GM21381 (cell line): Measurements from ENCODE around the gene RNLS.
"Not testable (repeated sequence)": the region's sequence is repeated elsewhere in the genome, so short reads cannot be mapped to it uniquely, and the experiment has no call there.

Source experiments
- ATAC-seq: cut with Tn5 transposase; IDR thresholded peaks from one replicate; pipeline ENCODE4 v1.9.1; 2021; ENCODE audit warnings: mild to moderate bottlenecking, moderate library complexity; ENCODE audit not compliant: unreplicated experiment

Gene RNLS

DNA sequence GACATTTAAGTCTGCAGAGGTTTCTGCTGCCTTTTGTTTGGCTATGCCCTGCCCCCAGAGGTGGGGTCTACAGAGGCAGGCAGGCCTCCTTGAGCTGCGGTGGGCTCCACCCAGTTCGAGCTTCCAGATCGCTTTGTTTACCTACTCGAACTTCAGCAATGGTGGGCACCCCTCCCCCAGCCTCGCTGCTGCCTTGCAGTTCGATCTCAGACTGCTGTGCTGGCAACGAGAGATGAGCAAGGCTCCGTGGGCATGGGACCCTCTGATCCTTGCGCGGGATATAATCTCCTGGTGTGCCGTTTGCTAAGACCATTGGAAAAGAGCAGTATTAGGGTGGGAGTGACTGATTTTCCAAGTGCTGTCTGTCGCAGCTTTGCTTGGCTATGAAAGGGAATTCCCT lies 227.4 kb downstream of the RNLS start:
- ATAC-seq = not testable (repeated sequence)

GRCh38 chr10:88347597-88348304 lies 235.4 kb downstream of the RNLS start:
- ATAC-seq = no peak

- ATAC-seq = no peak
Measured at GRCh38 chr10:88347022-88347421, 236.1 kb downstream of the RNLS start.

DNA sequence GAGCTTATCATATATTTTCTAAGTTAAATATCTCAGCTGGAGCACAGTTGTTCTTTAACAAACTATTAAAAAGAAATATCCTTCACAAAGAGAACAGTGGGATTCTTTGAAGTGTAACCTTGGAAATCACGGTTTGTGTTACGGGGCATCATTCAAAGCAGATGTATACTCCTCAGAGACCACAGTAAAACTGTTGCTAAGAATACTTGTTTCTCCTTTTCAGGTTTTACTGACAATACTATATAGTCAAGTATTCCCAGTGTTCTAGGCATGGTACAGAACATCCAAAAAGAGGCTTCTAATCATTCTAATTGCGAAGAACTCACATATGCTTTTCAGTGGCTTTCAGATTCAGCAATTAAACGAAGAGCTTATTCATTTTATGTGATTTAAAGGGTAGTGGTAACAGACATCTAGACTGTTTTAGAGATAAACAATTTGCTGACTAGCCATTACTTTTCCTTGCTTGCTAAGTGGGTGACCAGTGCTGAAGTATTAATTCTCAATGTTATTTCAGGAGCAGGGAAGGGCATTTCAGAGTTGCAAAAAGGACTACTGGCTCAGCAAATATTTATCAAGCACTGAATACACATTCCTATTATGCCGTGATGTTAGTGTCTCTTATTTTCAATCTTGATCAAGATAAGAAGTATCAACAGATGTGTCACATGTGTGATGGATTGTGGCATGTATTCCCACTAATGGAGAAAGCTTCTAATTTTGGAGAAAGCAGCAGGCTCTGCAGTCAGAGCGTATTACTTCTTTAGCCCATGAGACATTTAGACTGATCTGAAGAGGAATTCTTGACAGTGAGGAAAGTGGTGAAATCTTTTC lies 236.8 kb downstream of the RNLS start:
- ATAC-seq = no peak

DNA sequence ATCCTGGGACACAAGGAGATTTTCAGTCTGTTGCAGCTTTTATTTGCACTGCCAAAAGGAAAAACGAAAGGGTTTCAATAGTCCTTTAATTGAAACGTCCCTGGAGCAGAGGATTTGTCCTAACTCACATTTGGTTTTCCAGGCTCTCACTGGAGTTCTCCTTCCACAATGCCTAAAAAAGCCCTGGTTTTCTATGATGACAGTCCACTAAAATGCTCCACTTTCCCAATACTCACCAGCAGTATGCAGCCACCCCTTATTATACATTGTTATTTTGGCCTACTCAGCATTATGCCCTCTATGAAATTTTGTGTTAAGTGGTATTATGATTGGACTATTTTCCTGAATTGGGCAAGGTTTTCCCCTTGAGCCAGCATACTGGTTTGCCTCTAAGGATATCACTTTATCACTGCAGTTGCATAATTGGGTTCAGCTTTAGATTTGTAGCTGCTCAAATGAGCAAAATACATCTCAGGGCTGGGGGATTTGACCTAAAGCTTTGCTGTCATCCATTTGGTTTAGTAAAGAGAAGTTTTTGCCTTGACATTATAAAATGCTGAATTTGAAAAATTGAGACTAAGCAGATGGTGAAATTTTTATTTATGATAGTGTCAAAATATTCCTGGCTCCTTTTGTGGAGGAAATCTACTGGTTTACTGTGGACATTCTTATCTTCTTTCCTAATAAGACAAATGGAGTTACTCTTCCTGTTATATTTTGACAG lies 239.2 kb downstream of the RNLS start:
- no peak for ATAC-seq

DNA sequence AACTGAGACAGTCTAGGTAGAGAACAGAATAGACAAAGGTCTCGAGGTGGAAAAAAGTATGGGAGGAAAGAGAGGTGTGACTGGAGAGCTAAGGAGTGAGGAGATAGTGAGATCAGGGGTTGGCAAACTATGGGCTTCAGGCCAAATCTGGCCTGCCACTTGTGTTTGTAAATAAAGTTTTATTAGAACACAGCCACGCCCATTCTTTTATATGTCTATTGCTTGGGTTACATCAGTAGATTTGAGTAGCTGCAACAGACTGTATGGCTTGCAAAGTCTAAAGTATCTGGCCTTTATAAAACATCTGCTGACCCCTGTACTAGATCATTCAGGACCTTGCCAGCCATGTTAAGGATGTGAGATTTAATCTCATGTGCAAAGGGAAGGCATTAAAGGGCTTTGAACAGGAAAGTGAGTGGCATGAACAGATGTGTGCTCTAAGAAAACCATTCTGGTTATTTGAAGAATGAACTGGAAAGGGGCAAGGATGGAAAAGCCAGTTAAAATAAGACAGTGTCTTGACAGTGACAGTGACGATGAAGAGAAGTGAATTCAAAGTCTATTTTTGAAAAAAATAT lies 240.3 kb downstream of the RNLS start:
- ATAC-seq = no peak

GRCh38 chr10:88337134-88337533 lies 246.0 kb downstream of the RNLS start:
- no peak for ATAC-seq

DNA sequence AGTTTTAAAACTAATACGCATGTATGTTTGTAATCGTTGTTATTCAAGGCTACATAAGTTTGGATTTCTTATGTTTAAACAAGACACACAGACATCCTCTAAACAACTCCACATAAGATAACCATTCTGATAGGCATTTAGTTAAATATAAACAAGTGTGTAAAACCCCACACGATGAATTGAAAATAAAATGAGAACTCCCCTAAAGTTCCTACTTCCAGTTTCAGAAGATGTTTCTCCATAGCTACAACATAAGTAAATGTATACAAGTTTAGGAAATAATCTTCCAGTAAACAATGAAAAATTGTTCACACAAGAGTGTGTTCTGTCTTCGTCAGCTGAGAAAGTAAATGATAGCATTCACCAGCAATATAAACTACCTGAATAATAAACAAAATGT lies 246.8 kb downstream of the RNLS start:
- ATAC-seq = no peak

GRCh38 chr10:88333248-88333630 lies 249.9 kb downstream of the RNLS start:
- ATAC-seq = no peak

GRCh38 chr10:88332503-88333247 lies 250.4 kb downstream of the RNLS start:
- ATAC-seq = no peak

- no peak for ATAC-seq
Measured at GRCh38 chr10:88330174-88330573, 252.9 kb downstream of the RNLS start.

GRCh38 chr10:88322324-88323063 lies 260.6 kb downstream of the RNLS start:
- no peak for ATAC-seq

- no peak for ATAC-seq
Measured at GRCh38 chr10:88319960-88320517, 263.1 kb downstream of the RNLS start.

GRCh38 chr10:88318803-88319202 lies 264.3 kb downstream of the RNLS start:
- no peak for ATAC-seq

- no peak for ATAC-seq
Measured at GRCh38 chr10:88317099-88317498, 266.0 kb downstream of the RNLS start.

- no peak for ATAC-seq
Measured at GRCh38 chr10:88316292-88316861, 266.7 kb downstream of the RNLS start.

GRCh38 chr10:88315755-88316154 lies 267.4 kb downstream of the RNLS start:
- ATAC-seq = no peak

GRCh38 chr10:88314362-88314761 lies 268.8 kb downstream of the RNLS start:
- ATAC-seq = no peak

- no peak for ATAC-seq
Measured at GRCh38 chr10:88313878-88314277, 269.2 kb downstream of the RNLS start.
